Immature natural killer cell (primary cell): Measurements from ENCODE around the gene CLSTN3. TPM values are rescaled to one million over a fixed set of nuclear protein-coding genes. Genes with fewer than 3 reads are reported as not detected.
"Not testable (repeated sequence)": the region's sequence is repeated elsewhere in the genome, so short reads cannot be mapped to it uniquely, and the experiment has no call there.

ENCODE experiments used
- DNase-seq, 3 donors: peaks; one replicate each; pipeline ENCODE4 v3.0.0; 2022; ENCODE audit warnings: mixed read lengths in 1 of 3
- H3K27ac Mint-ChIP-seq, 6 donors: one replicate each; pipeline ENCODE4 v1.8.0; 2020; ENCODE audit warnings: mixed read lengths in 6 of 6, mild to moderate bottlenecking in 5 of 6, inconsistent platforms in 4 of 6, moderate library complexity in 3 of 6
- H3K27me3 Mint-ChIP-seq, 3 donors: one replicate each; pipeline ENCODE4 v1.8.0; 2020 to 2021; ENCODE audit warnings: low read depth in 3 of 3, mild to moderate bottlenecking in 3 of 3, mixed read lengths in 3 of 3, moderate library complexity in 3 of 3, inconsistent platforms in 1 of 3
- H3K36me3 Mint-ChIP-seq, 3 donors: one replicate each; pipeline ENCODE4 v1.8.0; 2020; ENCODE audit warnings: mixed read lengths in 3 of 3, inconsistent platforms in 2 of 3, mild to moderate bottlenecking in 2 of 3
- H3K4me1 Mint-ChIP-seq, 2 donors: one replicate each; pipeline ENCODE4 v1.8.0; 2020; ENCODE audit warnings: inconsistent platforms in 2 of 2, mild to moderate bottlenecking in 2 of 2, mixed read lengths in 2 of 2, moderate library complexity in 1 of 2
- H3K4me3 Mint-ChIP-seq, 5 donors: one replicate each; pipeline ENCODE4 v1.8.0; 2020; ENCODE audit warnings: mild to moderate bottlenecking in 5 of 5, mixed read lengths in 5 of 5, inconsistent platforms in 3 of 5, moderate library complexity in 3 of 5
- H3K9me3 Mint-ChIP-seq, 6 donors: one replicate each; pipeline ENCODE4 v1.8.0; 2020; ENCODE audit warnings: mild to moderate bottlenecking in 6 of 6, mixed read lengths in 6 of 6, inconsistent platforms in 4 of 6, moderate library complexity in 3 of 6
- polyA plus RNA-seq, 3 donors: library from polyadenylated mRNA; unstranded; fragments of 300-500 nt; fragmentation: Illumina TruSeq; gene quantifications; one replicate each; pipeline ENCODE4 v1.2.3, GENCODE V29; 2021

Gene CLSTN3
- polyA plus RNA-seq, 3 donors from 2014 or later: 7.6 to 18.9 (median 13.8) TPM

DNA sequence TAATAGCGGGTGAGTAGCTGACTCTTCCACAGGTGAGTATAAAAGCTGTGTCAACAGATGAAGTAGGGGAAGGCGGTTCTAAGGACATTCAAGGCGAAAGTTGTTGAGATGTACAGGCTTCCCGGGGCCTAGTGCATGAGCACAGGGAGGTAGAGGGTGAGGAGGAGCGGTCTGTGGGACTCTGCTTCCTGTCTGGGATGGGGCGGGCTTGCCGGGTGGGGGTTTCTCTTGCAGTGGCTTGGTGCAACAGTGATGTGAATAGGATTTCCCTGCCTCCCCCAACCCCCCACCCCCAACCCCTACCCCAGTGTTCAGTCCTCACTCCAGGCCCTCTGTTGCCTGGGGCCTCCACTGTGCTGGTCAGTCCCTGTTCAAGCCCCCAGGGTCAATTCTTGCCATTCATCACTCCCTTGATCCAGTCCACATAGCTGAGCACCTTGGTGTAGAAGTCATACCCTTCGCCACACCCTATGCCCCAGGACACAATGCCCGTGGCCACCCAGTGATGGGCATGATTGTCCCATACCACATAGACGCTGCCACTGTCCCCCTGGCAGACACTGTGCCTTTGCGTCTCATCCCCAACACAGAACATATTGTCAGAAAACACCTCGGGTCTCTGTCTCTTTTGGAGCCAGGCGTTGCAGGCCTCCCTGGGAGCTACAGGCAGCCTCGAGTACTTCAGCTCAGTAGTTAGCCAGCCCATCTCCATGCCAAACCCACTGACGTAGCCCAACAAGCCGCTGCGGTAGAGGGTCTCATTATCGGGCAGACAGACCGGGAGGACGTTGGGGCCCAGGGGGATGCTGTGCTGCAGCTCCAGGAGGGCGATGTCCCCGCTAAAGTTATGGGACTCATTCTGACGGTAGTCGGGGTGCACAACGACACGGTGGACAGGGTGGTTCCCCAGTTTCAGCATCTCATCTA is 33.9 kb upstream of the CLSTN3 start:
- Mint-ChIP-seq H3K27me3 (no peaks in the 10 kb centered on the region), H3K36me3 (peaks cover 3 to 6% (median 6%) of the 10 kb centered on the region in 3 donors), H3K4me1 (peaks cover 8 to 9% of the 10 kb centered on the region in 2 donors), H3K4me3 (no peak overlapping the region), H3K9me3 (no peaks in the 10 kb centered on the region), H3K27ac (no peak overlapping the region)
- DNase-seq: no peak

DNA sequence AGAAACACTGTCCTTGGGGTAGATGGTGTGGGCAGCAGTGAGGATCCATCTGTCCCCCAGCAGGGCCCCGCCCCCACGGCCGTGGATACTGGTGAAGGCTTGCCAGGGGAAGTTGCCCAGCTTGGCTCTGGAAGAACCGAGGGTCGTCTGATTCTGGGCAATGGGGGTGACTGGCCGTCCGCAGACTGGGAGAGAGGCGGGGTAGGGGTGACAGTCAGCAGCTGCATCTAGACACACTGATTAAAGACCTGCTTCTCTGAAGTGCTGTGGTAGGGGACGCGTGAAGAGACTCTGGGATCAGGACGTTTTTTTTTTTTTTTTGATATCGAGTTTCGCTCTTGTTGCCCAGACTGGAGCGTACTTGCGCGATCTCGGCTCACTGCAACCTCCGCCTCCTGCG is 33.2 kb upstream of the CLSTN3 start:
- no peak overlapping the region for H3K4me3 Mint-ChIP-seq
- H3K36me3 Mint-ChIP-seq: peaks cover 3 to 7% (median 6%) of the 10 kb centered on the region in 3 donors
- no peak for DNase-seq
- no peak overlapping the region for H3K27ac Mint-ChIP-seq
- H3K9me3 Mint-ChIP-seq: no peaks in the 10 kb centered on the region
- no peaks in the 10 kb centered on the region for H3K27me3 Mint-ChIP-seq
- peaks cover 7 to 8% of the 10 kb centered on the region in 2 donors for H3K4me1 Mint-ChIP-seq

DNA sequence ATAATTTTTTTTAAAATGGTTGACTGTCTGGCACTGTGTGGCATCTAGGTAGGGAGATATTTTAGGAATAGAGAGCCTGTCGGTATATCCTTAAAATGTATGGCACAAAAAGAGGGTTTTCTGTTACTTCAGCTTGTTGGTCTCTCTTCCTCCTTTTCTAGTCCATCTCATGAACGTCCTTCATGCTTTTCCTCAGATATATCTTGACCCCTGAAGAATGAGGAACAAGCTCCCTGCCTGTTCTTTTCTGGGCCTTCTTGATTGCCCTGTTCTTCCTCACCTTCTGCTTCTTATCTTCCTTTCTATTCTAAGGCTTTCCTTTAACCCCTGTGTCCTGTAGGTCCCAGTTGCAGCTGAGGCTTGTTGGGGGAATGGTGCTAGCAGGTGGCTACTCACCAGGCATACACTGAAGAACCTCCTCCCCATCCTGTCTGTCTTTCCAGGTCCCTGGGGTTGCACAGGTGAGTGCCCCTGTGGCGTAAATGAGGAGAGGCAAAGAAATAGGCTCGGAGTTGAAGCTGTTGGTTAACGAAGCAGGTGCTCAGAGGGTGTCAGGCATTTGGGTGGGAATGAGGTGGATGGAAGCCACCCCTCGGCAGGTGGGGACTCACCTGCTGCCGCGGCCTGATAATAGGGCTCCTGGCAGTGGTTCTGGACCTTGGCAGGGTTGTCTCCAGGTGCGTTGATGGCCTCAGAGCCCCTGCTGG is 30.7 kb upstream of the CLSTN3 start:
- H3K27me3 Mint-ChIP-seq: no peaks in the 10 kb centered on the region
- DNase-seq: no peak
- H3K4me3 Mint-ChIP-seq: no peak overlapping the region
- H3K9me3 Mint-ChIP-seq: no peaks in the 10 kb centered on the region
- peak overlapping the region in 1 of 6 donors; percentile 8 for H3K27ac Mint-ChIP-seq
- peaks cover 6 to 20% (median 11%) of the 10 kb centered on the region in 3 donors for H3K36me3 Mint-ChIP-seq
- peaks cover 7 to 17% of the 10 kb centered on the region in 2 donors for H3K4me1 Mint-ChIP-seq

DNA sequence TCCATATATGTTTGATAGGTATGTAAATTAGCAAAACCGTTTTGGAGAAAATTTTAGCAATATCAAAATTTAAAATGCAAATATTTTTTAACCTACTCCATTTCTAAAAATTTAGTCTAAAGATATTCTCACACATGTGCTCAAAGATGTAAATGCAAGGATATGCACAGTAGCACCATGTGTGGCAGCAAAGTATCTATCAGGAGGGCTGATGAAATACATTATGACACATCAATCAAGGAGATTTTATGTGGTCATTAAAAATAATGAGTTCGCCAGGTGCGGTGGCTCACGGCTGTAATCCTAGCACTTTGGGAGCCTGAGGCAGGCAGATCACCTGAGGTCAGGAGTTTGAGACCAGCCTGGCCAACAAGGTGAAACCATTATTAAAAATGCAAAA is 29.9 kb upstream of the CLSTN3 start:
- Mint-ChIP-seq H3K4me1 (peaks cover 7 to 17% of the 10 kb centered on the region in 2 donors), H3K4me3 (no peak overlapping the region), H3K9me3 (no peaks in the 10 kb centered on the region), H3K27ac (no peak overlapping the region), H3K27me3 (no peaks in the 10 kb centered on the region), H3K36me3 (peaks cover 6 to 20% (median 11%) of the 10 kb centered on the region in 3 donors)
- no peak for DNase-seq

DNA sequence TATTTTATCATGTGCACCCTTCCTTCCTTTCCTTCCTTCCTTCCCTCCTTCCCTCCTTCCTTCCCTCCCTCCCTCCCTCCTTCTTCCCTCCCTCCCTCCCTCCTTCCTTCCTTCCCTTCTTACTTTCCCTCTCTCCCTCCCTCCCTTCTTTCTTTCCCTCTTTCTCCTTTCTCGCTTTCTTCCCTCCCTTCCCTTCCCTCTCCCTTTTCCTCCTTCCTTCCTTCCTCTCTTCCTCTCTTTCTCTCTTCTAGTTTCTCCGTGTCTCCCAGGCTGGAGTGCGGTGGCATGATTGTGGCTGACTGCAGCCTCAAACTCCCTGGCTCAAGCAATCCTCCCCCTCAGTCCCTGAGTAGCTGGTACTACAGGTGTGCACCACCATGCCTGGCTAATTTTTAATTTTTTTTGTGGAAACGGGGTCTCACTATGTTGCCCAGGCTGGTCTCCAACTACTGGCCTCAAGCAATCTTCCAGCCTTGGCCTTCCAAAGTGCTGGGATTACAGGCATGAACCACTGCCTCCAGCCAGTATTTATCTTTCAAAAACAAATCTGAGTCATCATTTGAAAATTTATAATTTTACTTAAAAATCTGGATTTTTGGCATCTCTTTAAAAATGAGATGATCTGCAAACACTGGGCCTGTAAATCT is 29.0 kb upstream of the CLSTN3 start:
- Mint-ChIP-seq H3K36me3 (peaks cover 14 to 25% (median 17%) of the 10 kb centered on the region in 3 donors), H3K27me3 (no peaks in the 10 kb centered on the region), H3K4me1 (peaks cover 15 to 25% of the 10 kb centered on the region in 2 donors), H3K4me3 (no peak overlapping the region), H3K9me3 (peaks cover 0 to 6% (median 0%) of the 10 kb centered on the region in 6 donors), H3K27ac (no peak overlapping the region)
- no peak for DNase-seq

DNA sequence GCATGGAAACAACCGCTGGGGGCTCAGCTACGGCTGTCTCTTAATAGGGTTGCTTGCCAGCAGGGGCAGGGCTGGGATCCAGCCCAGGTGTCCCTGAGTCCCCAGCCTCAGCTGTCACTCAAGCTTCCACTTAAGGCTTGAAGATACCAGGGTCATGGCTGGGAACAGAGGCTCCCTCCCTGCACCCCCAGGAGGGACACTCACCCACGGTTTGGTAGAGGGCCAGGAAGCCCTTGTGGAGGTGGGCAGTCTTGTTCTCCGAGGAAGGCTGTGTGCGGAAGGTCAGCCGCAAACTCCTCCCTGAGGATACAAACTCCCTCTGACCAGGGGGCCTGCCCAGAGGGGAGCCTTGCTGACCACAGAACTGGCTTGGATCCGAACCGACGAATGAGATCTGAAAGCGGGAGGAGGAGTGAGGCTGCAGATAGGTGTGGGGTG is 28.5 kb upstream of the CLSTN3 start:
- no peak overlapping the region for H3K4me3 Mint-ChIP-seq
- H3K36me3 Mint-ChIP-seq: peaks cover 18 to 29% (median 22%) of the 10 kb centered on the region in 3 donors
- H3K27ac Mint-ChIP-seq: peak overlapping the region in 1 of 6 donors; percentile 28
- no peak for DNase-seq
- peaks cover 0 to 9% (median 2%) of the 10 kb centered on the region in 6 donors for H3K9me3 Mint-ChIP-seq
- peaks cover 21 to 30% of the 10 kb centered on the region in 2 donors for H3K4me1 Mint-ChIP-seq
- peaks cover 0 to 2% (median 0%) of the 10 kb centered on the region in 3 donors for H3K27me3 Mint-ChIP-seq

DNA sequence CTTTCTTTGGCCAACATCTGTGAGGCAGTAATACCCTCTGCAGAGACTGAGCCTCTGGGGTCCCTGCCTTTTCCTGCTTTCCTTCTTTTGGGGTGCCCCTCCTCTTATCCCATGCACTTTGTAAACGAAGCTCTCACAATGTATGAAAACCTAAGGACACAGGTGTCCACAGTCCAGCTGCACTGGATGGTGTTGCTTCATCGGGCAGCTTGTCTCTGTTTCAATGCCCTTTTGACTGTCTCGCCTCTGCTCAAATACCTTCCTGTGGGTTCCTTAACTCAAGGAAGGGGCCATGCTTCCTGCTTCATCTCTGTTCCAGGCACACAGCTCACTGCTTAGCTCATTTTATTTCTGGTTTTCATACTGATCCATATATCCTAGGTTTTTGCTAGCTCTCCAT is 27.6 kb upstream of the CLSTN3 start:
- Mint-ChIP-seq H3K9me3 (peaks cover 0 to 9% (median 2%) of the 10 kb centered on the region in 6 donors), H3K4me3 (no peak overlapping the region), H3K27ac (peak overlapping the region in 4 of 6 donors; percentile 3 to 62 (median 30)), H3K4me1 (peaks cover 25 to 36% of the 10 kb centered on the region in 2 donors), H3K27me3 (peaks cover 0 to 2% (median 0%) of the 10 kb centered on the region in 3 donors), H3K36me3 (peaks cover 18 to 29% (median 25%) of the 10 kb centered on the region in 3 donors)
- DNase-seq: no peak

DNA sequence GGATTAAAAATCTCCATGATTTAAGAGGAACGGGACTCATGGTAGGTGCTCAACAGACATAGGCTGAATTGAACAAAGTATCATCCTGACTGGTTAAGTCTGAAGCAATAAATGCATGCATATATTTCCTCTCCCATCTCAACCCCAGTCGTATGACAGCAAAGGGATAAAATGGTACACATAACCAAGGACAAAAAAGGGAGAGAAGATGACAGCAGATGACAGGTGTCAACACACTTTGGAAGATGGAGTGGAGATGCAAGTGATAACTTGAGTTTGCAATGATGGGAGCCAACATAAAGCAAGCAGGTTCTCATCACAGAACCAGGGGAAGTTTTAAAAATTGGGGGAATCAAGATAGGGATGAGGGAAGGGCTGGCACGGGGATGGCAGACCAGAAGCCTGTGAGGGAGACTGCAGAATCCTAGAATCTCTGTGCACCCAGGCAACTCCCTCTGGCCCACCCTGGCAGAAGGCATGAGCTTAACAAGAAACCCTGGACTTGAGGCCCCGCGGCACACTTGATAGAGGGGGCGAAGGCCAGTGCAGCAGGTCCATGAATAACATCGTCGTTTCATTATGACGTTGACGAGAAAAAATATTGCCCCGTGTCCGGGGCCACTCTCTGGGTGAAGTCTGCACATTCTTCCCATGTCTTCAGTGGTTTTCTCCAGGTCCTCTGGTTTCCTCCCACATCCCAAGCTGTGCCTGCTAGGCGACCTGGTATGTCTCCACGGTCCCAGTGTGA is 26.2 kb upstream of the CLSTN3 start:
- Mint-ChIP-seq H3K27ac (peak overlapping the region in 2 of 6 donors; percentile 34 to 35), H3K36me3 (peaks cover 12 to 23% (median 21%) of the 10 kb centered on the region in 3 donors), H3K27me3 (peaks cover 0 to 3% (median 3%) of the 10 kb centered on the region in 3 donors), H3K4me1 (peaks cover 35 to 43% of the 10 kb centered on the region in 2 donors), H3K9me3 (peaks cover 0 to 9% (median 2%) of the 10 kb centered on the region in 6 donors), H3K4me3 (no peak overlapping the region)
- no peak for DNase-seq

DNA sequence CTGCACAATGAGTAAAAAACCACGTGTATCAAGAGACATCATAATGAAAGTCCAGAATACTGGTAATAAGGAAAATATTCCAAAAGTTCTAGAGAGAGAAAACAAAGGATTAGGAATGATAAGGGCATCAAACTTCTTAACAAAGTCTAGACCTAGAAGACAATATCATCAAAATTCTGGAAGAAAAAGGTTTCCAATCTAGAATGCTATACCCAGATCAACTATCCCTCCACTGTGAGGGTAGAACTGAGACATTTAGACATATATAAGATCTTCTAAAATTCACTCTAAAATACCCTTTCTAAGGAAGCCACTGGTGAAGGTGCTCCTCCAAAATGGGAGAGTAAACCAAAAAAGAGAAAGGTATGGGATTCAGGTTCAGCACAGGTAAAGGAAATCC is 24.1 kb upstream of the CLSTN3 start:
- peaks cover 46 to 58% of the 10 kb centered on the region in 2 donors for H3K4me1 Mint-ChIP-seq
- H3K4me3 Mint-ChIP-seq: peak overlapping the region in 4 of 5 donors; percentile 49 to 62 (median 56)
- no peak for DNase-seq
- peaks cover 1 to 3% (median 3%) of the 10 kb centered on the region in 3 donors for H3K27me3 Mint-ChIP-seq
- H3K27ac Mint-ChIP-seq: peak overlapping the region in 3 of 6 donors; percentile 10 to 64 (median 12)
- H3K9me3 Mint-ChIP-seq: peaks cover 0 to 9% (median 2%) of the 10 kb centered on the region in 6 donors
- peaks cover 12 to 23% (median 21%) of the 10 kb centered on the region in 3 donors for H3K36me3 Mint-ChIP-seq

DNA sequence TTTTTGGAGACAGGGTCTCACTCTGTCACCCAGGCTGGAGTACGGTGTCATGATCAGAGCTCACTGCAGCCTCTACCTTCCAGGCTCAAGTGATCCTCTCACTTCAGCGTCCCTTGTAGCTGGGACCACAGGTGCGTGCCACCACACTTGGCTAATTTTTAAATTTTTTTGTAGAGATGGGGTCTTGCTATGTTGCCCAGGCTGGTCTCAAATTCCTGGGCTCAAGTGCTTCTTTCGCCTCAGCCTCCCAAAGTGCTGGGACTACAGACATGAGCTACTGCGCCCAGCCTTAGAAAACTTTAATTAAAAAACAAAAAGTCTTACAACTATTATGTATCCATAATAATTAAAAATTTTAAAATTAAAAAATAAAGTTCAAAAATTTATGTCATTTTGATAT is 23.0 kb upstream of the CLSTN3 start:
- Mint-ChIP-seq H3K4me1 (peaks cover 46 to 57% of the 10 kb centered on the region in 2 donors), H3K36me3 (peaks cover 12 to 21% (median 20%) of the 10 kb centered on the region in 3 donors), H3K4me3 (peak overlapping the region; percentile 49 to 62 (median 56)), H3K27ac (peak overlapping the region in 2 of 6 donors; percentile 15 to 36)
- H3K27me3 Mint-ChIP-seq, H3K9me3 Mint-ChIP-seq, DNase-seq: not testable (repeated sequence)

DNA sequence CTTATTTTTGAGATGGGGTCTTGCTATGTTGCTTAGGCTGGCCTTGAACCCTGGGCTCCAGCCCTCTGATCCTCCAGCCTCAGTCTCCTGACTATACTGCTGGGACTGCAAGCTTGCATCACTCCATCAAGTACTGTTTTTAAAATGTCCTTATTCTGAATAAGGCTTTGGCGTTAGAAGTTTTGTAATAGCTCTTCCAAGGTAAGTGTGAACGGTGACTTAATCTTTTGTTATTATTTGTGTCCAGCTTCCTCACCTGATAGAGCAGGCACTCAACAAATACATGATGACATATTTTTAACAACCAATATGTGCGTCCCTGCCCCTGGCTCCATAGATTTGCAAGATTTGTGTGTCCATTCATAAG is 22.6 kb upstream of the CLSTN3 start:
- peaks cover 45 to 53% of the 10 kb centered on the region in 2 donors for H3K4me1 Mint-ChIP-seq

DNA sequence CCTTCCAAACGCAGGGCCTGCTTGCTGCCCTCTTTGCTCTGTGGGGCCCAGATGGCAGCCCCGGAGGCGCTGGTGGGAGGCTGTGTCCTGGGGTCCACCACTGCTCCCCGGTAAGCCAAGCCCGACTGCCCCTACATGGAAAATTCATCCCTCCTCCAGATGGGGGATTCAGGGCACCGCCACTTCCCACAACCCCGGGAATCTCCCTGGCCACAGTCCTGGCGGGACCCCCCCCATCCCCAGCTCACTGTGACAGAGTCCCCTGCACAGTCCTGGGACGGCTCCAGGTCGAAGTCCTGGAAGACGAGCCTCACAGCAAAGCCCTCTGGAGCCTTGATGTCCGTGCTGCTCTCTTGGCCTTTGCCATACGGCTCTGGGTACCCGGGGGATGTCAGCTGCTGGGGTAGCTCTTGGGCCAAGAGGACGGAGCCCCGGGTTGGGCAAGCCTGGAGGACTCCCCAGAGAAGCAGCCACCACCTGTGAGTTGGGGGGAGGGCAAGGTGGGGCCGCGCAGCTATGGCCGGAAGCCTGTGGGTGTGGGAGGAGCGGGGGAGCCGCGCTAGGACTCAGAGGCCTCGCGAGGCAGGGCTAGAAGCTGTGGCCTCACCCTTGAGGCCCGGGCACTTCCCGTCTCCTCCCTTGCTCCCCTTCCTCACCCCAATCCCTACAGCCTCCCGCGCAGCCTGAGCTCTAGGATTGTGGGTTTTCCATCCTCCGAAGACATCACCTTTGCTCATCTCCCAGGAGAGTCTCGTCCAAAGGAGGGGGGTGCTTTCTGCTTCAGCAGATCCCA is 22.0 kb upstream of the CLSTN3 start:
- Mint-ChIP-seq H3K4me1 (peaks cover 44 to 51% of the 10 kb centered on the region in 2 donors), H3K27ac (peak overlapping the region; percentile 89 to 95 (median 91)), H3K4me3 (peak overlapping the region; percentile 91 to 95 (median 93)), H3K27me3 (peaks cover 1 to 3% (median 3%) of the 10 kb centered on the region in 3 donors), H3K36me3 (peaks cover 11 to 21% (median 12%) of the 10 kb centered on the region in 3 donors), H3K9me3 (peaks cover 0 to 9% (median 2%) of the 10 kb centered on the region in 6 donors)
- DNase-seq: peak; percentile 63 to 69 (median 68)

More for the DNA sequence above, 22.6 kb upstream of the CLSTN3 start:
- Mint-ChIP-seq H3K4me3 (peak overlapping the region; percentile 91 to 95 (median 93)), H3K9me3 (peaks cover 0 to 9% (median 2%) of the 10 kb centered on the region in 6 donors), H3K27me3 (peaks cover 1 to 3% (median 3%) of the 10 kb centered on the region in 3 donors), H3K27ac (peak overlapping the region; percentile 89 to 95 (median 91)), H3K36me3 (peaks cover 12 to 21% (median 16%) of the 10 kb centered on the region in 3 donors)
- DNase-seq: no peak
